IMR-90 (cell line): ENCODE results near the gene TRABD. TPM values are rescaled to one million over a fixed set of nuclear protein-coding genes. Genes with fewer than 3 reads are reported as not detected.

Experiments
- ATAC-seq: fragments of 200-7000 bp; cut with Tn5 transposase; 2 replicates; pipeline ENCODE4 v1.9.1; 2020; ENCODE audit warnings: low read depth, mild to moderate bottlenecking, moderate library complexity
- BruUV-seq: library from RNA; stranded (reverse); fragments of 400-500 nt; replicated peaks from 2 replicates; lab custom pipeline; 2021; lab: Mats Ljungman, UMichigan
- CTCF ChIA-PET: fragments of 300-600 bp; formaldehyde crosslinking; extraction: SDS; loops from one replicate; lab custom pipeline; 2021; ENCODE audit warnings: antibody characterized with exemption; lab: Yijun Ruan, JAX
- POLR2A ChIA-PET: fragments of 300-600 bp; sonication (Branson Sonifier 250); formaldehyde crosslinking; loops from one replicate; lab custom pipeline; 2022; ENCODE audit warnings: antibody characterized with exemption; ENCODE audit not compliant: unreplicated experiment; lab: Charles Lee
- DNase-seq: peaks from one replicate; pipeline ENCODE4 v3.0.0; 2013
- H2AFZ ChIP-seq: replicated peaks from 2 replicates; pipeline ENCODE3; 2013; ENCODE audit warnings: low read length, mild to moderate bottlenecking; ENCODE audit not compliant: poor library complexity
- H2AK5ac ChIP-seq: 2 replicates; pipeline ENCODE4 v1.6.1; 2013; ENCODE audit warnings: low read depth, low read length, inconsistent platforms
- H2AK9ac ChIP-seq: replicated peaks from 2 replicates; pipeline ENCODE3; 2013; ENCODE audit warnings: mild to moderate bottlenecking, low read depth, low read length, moderate library complexity; ENCODE audit not compliant: poor library complexity
- H2BK120ac ChIP-seq: 2 replicates; pipeline ENCODE4 v1.6.1; 2013; ENCODE audit warnings: low read depth, low read length, inconsistent platforms
- H2BK15ac ChIP-seq: 3 replicates; pipeline ENCODE4 v1.6.1; 2013; ENCODE audit warnings: low read depth, low read length, inconsistent platforms
- H2BK20ac ChIP-seq: 2 replicates; pipeline ENCODE4 v1.6.1; 2013; ENCODE audit warnings: low read depth, mild to moderate bottlenecking, inconsistent platforms, low read length, moderate library complexity
- H2BK5ac ChIP-seq: 2 replicates; pipeline ENCODE4 v1.6.1; 2013; ENCODE audit warnings: mild to moderate bottlenecking, low read depth, low read length, inconsistent platforms; ENCODE audit not compliant: poor library complexity, severe bottlenecking
- H3K14ac ChIP-seq: replicated peaks from 2 replicates; pipeline ENCODE4 v1.6.1; 2013; ENCODE audit warnings: low read depth, low read length, inconsistent platforms
- H3K18ac ChIP-seq: 2 replicates; pipeline ENCODE4 v1.6.1; 2013; ENCODE audit warnings: low read depth, low read length, control low read depth
- H3K23ac ChIP-seq: 2 replicates; pipeline ENCODE4 v1.6.1; 2013; ENCODE audit warnings: low read depth, low read length, inconsistent platforms
- H3K27ac ChIP-seq: 2 replicates; pipeline ENCODE4 v1.5.1; 2013; ENCODE audit warnings: mild to moderate bottlenecking, control low read depth, low read length; ENCODE audit not compliant: insufficient read depth
- H3K27me3 ChIP-seq: 2 replicates; pipeline ENCODE4 v1.6.1; 2013; ENCODE audit warnings: low read length; ENCODE audit not compliant: control insufficient read depth, insufficient read depth
- H3K36me3 ChIP-seq: 2 replicates; pipeline ENCODE4 v1.6.1; 2013; ENCODE audit warnings: low read length, mixed read lengths; ENCODE audit not compliant: control insufficient read depth, insufficient read depth
- H3K4ac ChIP-seq: 2 replicates; pipeline ENCODE4 v1.6.1; 2013; ENCODE audit warnings: low read depth, low read length, inconsistent platforms
- H3K4me1 ChIP-seq: 2 replicates; pipeline ENCODE4 v1.6.1; 2013; ENCODE audit warnings: low read length, mixed read lengths; ENCODE audit not compliant: control insufficient read depth, insufficient read depth
- H3K4me2 ChIP-seq: 2 replicates; pipeline ENCODE4 v1.6.1; 2013; ENCODE audit warnings: low read depth, mild to moderate bottlenecking, control low read depth, low read length, moderate library complexity
- H3K4me3 ChIP-seq: 2 replicates; pipeline ENCODE4 v1.5.1; 2013; ENCODE audit warnings: low read depth, mild to moderate bottlenecking, control low read depth, low read length, moderate library complexity; ENCODE audit not compliant: insufficient read depth
- H3K56ac ChIP-seq: 2 replicates; pipeline ENCODE4 v1.6.1; 2013; ENCODE audit warnings: low read length, inconsistent platforms; ENCODE audit not compliant: insufficient read depth; ENCODE audit errors: extremely low read depth
- H3K79me1 ChIP-seq, 2 experiments: 2 replicates each; pipeline ENCODE4 v1.6.1; 2013; ENCODE audit warnings: low read length in 2 of 2, inconsistent platforms in 1 of 2, low read depth in 1 of 2
- H3K9ac ChIP-seq: 2 replicates; pipeline ENCODE4 v1.6.1; 2013; ENCODE audit warnings: low read depth, low read length, control low read depth
- H3K9me1 ChIP-seq: 2 replicates; pipeline ENCODE4 v1.6.1; 2013; ENCODE audit warnings: low read length, inconsistent platforms; ENCODE audit not compliant: insufficient read depth
- H3K9me3 ChIP-seq: 2 replicates; pipeline ENCODE4 v1.6.1; 2013; ENCODE audit warnings: low read length; ENCODE audit not compliant: control insufficient read depth, insufficient read depth
- H4K20me1 ChIP-seq: 2 replicates; pipeline ENCODE4 v1.6.1; 2013; ENCODE audit warnings: low read length, inconsistent platforms; ENCODE audit not compliant: insufficient read depth
- H4K5ac ChIP-seq: 2 replicates; pipeline ENCODE4 v1.6.1; 2013; ENCODE audit warnings: mild to moderate bottlenecking, low read depth, low read length, control low read depth
- H4K8ac ChIP-seq, 2 experiments: 2 replicates each; pipeline ENCODE4 v1.6.1; 2013; ENCODE audit warnings: low read depth in 2 of 2, low read length in 2 of 2, control low read depth in 1 of 2, inconsistent platforms in 1 of 2
- H4K91ac ChIP-seq: 2 replicates; pipeline ENCODE4 v1.6.1; 2013; ENCODE audit warnings: low read depth, low read length, inconsistent platforms; ENCODE audit not compliant: insufficient read depth
- BHLHE40 ChIP-seq: fragments of 150-350 bp; IDR thresholded peaks from 2 replicates; pipeline ENCODE4 v1.6.1; 2016; ENCODE audit warnings: mild to moderate bottlenecking, low read depth, low read length
- CEBPB ChIP-seq: IDR thresholded peaks from 2 replicates; pipeline ENCODE4 v1.6.1; 2012; ENCODE audit warnings: low read depth, low read length, improper control_type of control experiment
- CHD1 ChIP-seq: IDR thresholded peaks from 2 replicates; pipeline ENCODE4 v1.6.1; 2012; ENCODE audit warnings: low read depth, low read length, improper control_type of control experiment
- MAFK ChIP-seq: IDR thresholded peaks from 2 replicates; pipeline ENCODE4 v1.6.1; 2012; ENCODE audit warnings: low read depth, low read length, improper control_type of control experiment
- MAZ ChIP-seq: IDR thresholded peaks from 2 replicates; pipeline ENCODE4 v1.6.1; 2012; ENCODE audit warnings: low read depth, mild to moderate bottlenecking, low read length, improper control_type of control experiment, moderate library complexity, borderline replicate concordance
- NFE2L2 ChIP-seq: fragments of 150-350 bp; IDR thresholded peaks from 2 replicates; pipeline ENCODE4 v1.6.1; 2016; ENCODE audit warnings: low read depth, mild to moderate bottlenecking, low read length
- POLR2A ChIP-seq: IDR thresholded peaks from 2 replicates; pipeline ENCODE4 v1.6.1; 2012; ENCODE audit warnings: mild to moderate bottlenecking, low read depth, low read length
- RAD21 ChIP-seq: IDR thresholded peaks from 2 replicates; pipeline ENCODE4 v1.6.1; 2012; ENCODE audit warnings: low read length, improper control_type of control experiment
- RCOR1 ChIP-seq: IDR thresholded peaks from 2 replicates; pipeline ENCODE4 v1.6.1; 2012; ENCODE audit warnings: mild to moderate bottlenecking, low read length, improper control_type of control experiment; ENCODE audit not compliant: insufficient replicate concordance
- SMC3 ChIP-seq: fragments of 150-350 bp; IDR thresholded peaks from 2 replicates; pipeline ENCODE4 v1.6.1; 2016; ENCODE audit warnings: low read depth, mild to moderate bottlenecking, antibody characterized with exemption, low read length, moderate library complexity
- WGBS, 2 experiments: methylation state at CpG; one replicate each; pipeline versions ENCODE4 v1.1.5 to v1.1.7; 2013; ENCODE audit warnings: missing lambda C conversion rate in 2 of 2; ENCODE audit not compliant: insufficient read length in 1 of 2; ENCODE audit errors: extremely low coverage in 2 of 2; 5-methylcytosine and 5-hydroxymethylcytosine counted together
- dilution Hi-C: fragments of 300-500 bp; cut with HindIII; formaldehyde crosslinking; loops from one replicate; pipeline ENCODE4 v1.14.3; 2018; ENCODE audit warnings: low sequenced_read_pairs; ENCODE audit not compliant: unreplicated experiment
- in situ Hi-C: fragments of 300-500 bp; cut with MboI; formaldehyde crosslinking; loops from 3 replicates; pipeline ENCODE4 v1.14.3; 2019; ENCODE audit warnings: low sequenced_read_pairs, inconsistent platforms, mixed read lengths
- intact Hi-C: fragments of 100-400 bp; cut with micrococcal nuclease; formaldehyde crosslinking; loops from 2 replicates; pipeline ENCODE4 v1.10.0; 2022
- polyA plus RNA-seq, 3 experiments: library from polyadenylated mRNA; depleted of rRNA; stranded (reverse); fragments of >200 nt; gene quantifications; 2 replicates each; pipeline ENCODE4 v1.2.3, GENCODE V29; 2012; ENCODE audit warnings: low replicate concordance in 1 of 3
- total RNA-seq: library from RNA; depleted of rRNA; stranded (reverse); fragments of >200 nt; gene quantifications from 2 replicates; pipeline ENCODE4 v1.2.3, GENCODE V29; 2012

TRABD gene
- total and polyA plus RNA-seq, 2 of the 4 experiments (the other 2 are of a cell fraction), result 13.4 to 42.7 TPM

GRCh38 chr22:50233223-50233622, 47.5 kb downstream of the TRABD start:
- no TSS peak for BruUV-seq
- Histone ChIP-seq H3K4me2 (no peak overlapping the region), H3K4me3 (no peak overlapping the region), H3K4me1 (no peaks in the 10 kb centered on the region), H3K9ac (no peak overlapping the region), H4K8ac (no peak overlapping the region), H2BK5ac (no peak overlapping the region), H2BK120ac (no peak overlapping the region), H2BK20ac (no peak overlapping the region), H3K36me3 (peaks cover 38% of the 10 kb centered on the region), H3K56ac (no peak overlapping the region), H4K5ac (no peak overlapping the region), H3K23ac (no peak overlapping the region), H3K14ac (no peak overlapping the region), H3K79me1 (peaks cover 9 to 52% of the 10 kb centered on the region in 2 experiments), H4K20me1 (peaks cover 34% of the 10 kb centered on the region), H3K4ac (no peak overlapping the region), H2AK9ac (peak overlapping the region; percentile 65), H2AK5ac (no peak overlapping the region), H4K91ac (no peak overlapping the region), H3K18ac (no peak overlapping the region), H2AFZ (no peak overlapping the region), H3K27me3 (no peaks in the 10 kb centered on the region), H2BK15ac (no peak overlapping the region), H3K27ac (no peak overlapping the region), H3K9me1 (peaks cover 14% of the 10 kb centered on the region), H3K9me3 (no peaks in the 10 kb centered on the region)
- POLR2A ChIA-PET, result no interaction called here
- CTCF ChIA-PET, result no interaction called here
- dilution Hi-C loops (no loop called here), intact Hi-C loops (no loop called here), in situ Hi-C loops (no loop called here)
- DNase-seq, result no peak
- no peak for TF ChIP-seq MAZ
- TF ChIP-seq NFE2L2, result no peak
- no peak for TF ChIP-seq CHD1
- TF ChIP-seq POLR2A, result no peak
- no peak for TF ChIP-seq BHLHE40
- no peak for TF ChIP-seq MAFK
- no peak for TF ChIP-seq RAD21
- TF ChIP-seq RCOR1, result no peak
- no peak for TF ChIP-seq SMC3
- no peak for TF ChIP-seq CEBPB
- ATAC-seq, result no peak
- WGBS, 2 experiments, result 96% methylated on average over 11 of the region's 18 CpGs; no CpG with 5 or more reads in 1 of the 2 experiments
